GM20000 (cell line): ENCODE results near the gene NRP2.
A peak's percentile ranks its signal among the peaks of the same experiment; 100 is the strongest.

Experiments
- DNase-seq: peaks from one replicate; pipeline ENCODE4 v3.0.0; 2012; ENCODE audit warnings: low spot score
- TF ChIP-seq, protein P1 (sequence below): IDR thresholded peaks from 2 replicates; pipeline ENCODE4 v1.5.1; 2012; ENCODE audit warnings: mild to moderate bottlenecking, control low read depth; ENCODE audit errors: extremely low read depth, missing control alignments

Gene NRP2, protein sequence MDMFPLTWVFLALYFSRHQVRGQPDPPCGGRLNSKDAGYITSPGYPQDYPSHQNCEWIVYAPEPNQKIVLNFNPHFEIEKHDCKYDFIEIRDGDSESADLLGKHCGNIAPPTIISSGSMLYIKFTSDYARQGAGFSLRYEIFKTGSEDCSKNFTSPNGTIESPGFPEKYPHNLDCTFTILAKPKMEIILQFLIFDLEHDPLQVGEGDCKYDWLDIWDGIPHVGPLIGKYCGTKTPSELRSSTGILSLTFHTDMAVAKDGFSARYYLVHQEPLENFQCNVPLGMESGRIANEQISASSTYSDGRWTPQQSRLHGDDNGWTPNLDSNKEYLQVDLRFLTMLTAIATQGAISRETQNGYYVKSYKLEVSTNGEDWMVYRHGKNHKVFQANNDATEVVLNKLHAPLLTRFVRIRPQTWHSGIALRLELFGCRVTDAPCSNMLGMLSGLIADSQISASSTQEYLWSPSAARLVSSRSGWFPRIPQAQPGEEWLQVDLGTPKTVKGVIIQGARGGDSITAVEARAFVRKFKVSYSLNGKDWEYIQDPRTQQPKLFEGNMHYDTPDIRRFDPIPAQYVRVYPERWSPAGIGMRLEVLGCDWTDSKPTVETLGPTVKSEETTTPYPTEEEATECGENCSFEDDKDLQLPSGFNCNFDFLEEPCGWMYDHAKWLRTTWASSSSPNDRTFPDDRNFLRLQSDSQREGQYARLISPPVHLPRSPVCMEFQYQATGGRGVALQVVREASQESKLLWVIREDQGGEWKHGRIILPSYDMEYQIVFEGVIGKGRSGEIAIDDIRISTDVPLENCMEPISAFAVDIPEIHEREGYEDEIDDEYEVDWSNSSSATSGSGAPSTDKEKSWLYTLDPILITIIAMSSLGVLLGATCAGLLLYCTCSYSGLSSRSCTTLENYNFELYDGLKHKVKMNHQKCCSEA

DNA sequence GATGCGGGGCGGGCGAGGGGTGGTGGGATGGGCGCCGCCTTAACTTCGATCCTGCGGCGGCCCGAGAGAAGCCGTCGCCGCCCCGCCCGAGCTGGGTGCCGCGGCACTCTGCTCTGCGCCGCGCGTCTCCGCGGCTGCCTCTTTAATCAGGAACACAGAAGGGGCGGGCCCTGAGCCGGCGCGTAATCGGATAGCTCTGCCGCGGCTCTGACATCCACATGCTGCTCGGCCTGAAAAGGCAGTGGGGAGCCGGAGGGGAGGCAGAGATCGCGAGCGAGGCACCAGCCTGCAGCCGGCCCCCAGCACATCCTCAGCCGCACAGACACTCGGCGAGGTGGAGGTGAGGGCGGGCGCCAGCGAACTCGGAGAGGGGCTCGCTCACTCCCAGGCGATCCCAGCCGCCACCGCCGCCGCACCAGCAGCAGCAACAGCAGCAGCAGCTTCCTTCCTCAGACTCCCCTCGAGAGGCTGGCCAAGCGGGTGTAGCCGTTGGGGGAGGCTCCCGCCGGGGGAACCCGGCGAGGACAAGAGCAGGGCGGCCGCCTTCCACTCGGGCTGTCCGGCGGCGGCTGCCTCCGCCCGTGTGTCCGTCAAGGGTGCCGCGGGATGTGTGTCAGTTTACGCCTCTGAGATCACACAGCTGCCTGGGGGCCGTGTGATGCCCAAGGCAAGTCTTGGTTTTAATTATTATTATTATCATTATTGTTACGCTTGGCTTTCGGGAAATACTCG, at the start of gene NRP2:
Gene NRP2 (plus strand): TSS at position 263 of the 732 bp plus-strand sequence. CDS start 790 bp downstream, outside the sequence.
- DNase-seq = peak; percentile 74
- TF ChIP-seq, protein P1, sequence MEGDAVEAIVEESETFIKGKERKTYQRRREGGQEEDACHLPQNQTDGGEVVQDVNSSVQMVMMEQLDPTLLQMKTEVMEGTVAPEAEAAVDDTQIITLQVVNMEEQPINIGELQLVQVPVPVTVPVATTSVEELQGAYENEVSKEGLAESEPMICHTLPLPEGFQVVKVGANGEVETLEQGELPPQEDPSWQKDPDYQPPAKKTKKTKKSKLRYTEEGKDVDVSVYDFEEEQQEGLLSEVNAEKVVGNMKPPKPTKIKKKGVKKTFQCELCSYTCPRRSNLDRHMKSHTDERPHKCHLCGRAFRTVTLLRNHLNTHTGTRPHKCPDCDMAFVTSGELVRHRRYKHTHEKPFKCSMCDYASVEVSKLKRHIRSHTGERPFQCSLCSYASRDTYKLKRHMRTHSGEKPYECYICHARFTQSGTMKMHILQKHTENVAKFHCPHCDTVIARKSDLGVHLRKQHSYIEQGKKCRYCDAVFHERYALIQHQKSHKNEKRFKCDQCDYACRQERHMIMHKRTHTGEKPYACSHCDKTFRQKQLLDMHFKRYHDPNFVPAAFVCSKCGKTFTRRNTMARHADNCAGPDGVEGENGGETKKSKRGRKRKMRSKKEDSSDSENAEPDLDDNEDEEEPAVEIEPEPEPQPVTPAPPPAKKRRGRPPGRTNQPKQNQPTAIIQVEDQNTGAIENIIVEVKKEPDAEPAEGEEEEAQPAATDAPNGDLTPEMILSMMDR = no peak

DNA sequence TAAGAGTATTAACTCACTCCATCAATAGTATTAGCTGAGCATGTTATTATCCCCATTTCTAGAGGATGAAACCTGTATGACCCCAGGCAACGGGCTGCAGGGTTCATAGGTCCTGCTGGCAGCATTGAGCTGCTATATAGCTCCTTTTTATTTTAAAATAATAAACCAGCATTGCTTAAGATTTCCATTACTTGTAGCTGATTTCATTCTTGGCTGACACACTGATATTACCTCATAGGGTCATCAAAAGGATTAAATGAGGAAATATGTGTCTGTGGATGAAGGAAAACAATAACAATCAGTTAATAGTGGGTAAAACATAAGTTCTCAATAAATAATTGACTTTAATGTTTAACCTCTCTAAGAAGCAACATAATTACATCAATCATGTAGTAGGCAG, 48.3 kb upstream of the NRP2 start:
- no peak for DNase-seq
- TF ChIP-seq, protein P1 = no peak

DNA sequence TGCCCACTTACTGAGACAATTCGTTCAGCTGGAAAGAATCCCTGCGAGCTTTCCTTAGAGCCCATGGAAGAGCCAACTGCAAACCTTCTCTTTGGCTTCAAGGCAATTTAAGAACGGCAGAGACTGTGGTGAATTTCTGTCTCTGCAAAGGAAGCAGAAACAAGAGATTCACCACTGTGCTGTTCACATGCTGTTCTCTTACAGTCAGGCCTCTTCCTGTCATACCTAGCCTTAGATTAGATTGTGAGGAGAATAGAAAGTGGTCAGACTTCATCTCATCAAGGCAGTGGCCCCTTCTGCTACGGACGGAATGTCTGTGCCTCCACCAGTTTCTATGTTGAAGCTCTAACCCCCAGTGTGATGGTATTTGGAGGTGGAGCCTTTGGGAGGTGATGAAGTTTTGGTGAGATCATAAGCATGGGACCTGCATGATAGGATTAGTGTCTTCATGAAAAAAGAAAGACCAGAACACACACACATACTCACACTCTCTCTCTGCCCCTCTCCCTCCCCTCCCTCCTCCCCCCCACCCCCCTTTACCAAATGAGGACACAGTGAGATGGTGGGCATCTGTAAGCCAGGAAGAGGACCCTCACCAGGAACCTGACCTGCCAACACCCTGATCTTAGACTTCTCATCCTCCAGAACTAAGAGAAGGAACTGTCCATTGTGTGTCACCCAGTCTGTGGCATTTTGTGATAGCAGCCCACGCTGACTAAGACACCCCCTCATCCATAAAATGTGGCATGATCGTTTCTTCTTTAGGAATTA, 45.6 kb upstream of the NRP2 start:
- no peak for DNase-seq
- TF ChIP-seq, protein P1 = no peak

DNA sequence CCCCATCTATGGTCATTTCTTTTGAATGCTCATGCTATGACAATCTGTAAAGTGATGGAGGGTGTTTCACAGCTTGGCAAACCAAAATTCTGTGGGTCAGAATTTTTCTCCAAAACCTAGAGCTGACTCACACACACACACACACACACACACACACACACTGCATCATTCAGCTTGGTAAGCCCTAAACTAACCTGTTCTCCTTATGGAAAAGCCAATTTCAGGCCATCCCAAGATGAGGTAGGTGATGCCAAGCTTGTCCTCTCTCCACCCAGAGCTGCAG, 45.0 kb upstream of the NRP2 start:
- TF ChIP-seq, protein P1 = no peak
- DNase-seq = no peak

GRCh38 chr2:205637779-205638503, 44.4 kb upstream of the NRP2 start:
- no peak for DNase-seq
- TF ChIP-seq, protein P1 = no peak

DNA sequence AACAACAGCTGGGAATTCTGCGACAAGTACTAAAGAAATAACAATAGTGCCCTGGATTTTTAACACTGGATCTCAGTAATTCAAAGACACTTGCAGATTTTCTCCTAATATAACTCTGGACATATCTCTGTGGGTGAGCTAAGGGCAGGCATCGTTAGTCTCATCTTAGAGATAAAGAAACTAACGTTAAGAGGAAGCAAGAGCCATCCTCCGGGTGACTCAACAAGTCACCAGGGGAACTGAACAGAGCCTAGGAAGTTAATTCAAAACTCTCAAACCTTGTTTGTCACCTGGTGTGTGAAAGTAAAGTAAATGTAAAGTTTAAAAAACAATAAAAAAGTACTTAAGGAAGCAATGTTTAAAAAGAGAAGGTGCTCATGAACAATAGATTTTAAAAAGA, 41.6 kb upstream of the NRP2 start:
- TF ChIP-seq, protein P1 = no peak
- no peak for DNase-seq
